H9 (cell line): ENCODE results near the gene ZMYND8. TPM values are rescaled to one million over a fixed set of nuclear protein-coding genes. Genes with fewer than 3 reads are reported as not detected.

ENCODE experiments used
- DNase-seq: peaks from one replicate; pipeline ENCODE4 v3.0.0-alpha.2; 2017
- H2AFZ ChIP-seq: one replicate; pipeline ENCODE4 v1.6.1; 2013; ENCODE audit warnings: mild to moderate bottlenecking, low read length, control low read depth, moderate library complexity
- H2AK5ac ChIP-seq: 2 replicates; pipeline ENCODE4 v1.6.1; 2013; ENCODE audit warnings: low read length, control low read depth, mixed read lengths; ENCODE audit not compliant: insufficient read length
- H2BK120ac ChIP-seq: one replicate; pipeline ENCODE4 v1.6.1; 2013; ENCODE audit warnings: low read depth, mild to moderate bottlenecking, low read length, control low read depth, inconsistent platforms; ENCODE audit not compliant: poor library complexity, severe bottlenecking
- H2BK12ac ChIP-seq: 2 replicates; pipeline ENCODE4 v1.6.1; 2013; ENCODE audit warnings: low read length, control low read depth, mixed read lengths, low read depth; ENCODE audit not compliant: insufficient read length
- H2BK15ac ChIP-seq: 2 replicates; pipeline ENCODE4 v1.6.1; 2013; ENCODE audit warnings: low read depth, low read length, control low read depth
- H2BK20ac ChIP-seq: one replicate; pipeline ENCODE4 v1.6.1; 2013; ENCODE audit warnings: low read depth, mild to moderate bottlenecking, low read length, control low read depth, inconsistent platforms; ENCODE audit not compliant: poor library complexity, severe bottlenecking
- H2BK5ac ChIP-seq: 2 replicates; pipeline ENCODE4 v1.6.1; 2013; ENCODE audit warnings: low read length, control low read depth, mixed read lengths; ENCODE audit not compliant: insufficient read length
- H3K14ac ChIP-seq: 2 replicates; pipeline ENCODE4 v1.6.1; 2013; ENCODE audit warnings: low read length, control low read depth; ENCODE audit not compliant: insufficient read depth
- H3K18ac ChIP-seq: 2 replicates; pipeline ENCODE4 v1.6.1; 2013; ENCODE audit warnings: low read depth, mild to moderate bottlenecking, mixed read lengths, low read length, control low read depth; ENCODE audit not compliant: insufficient read length
- H3K23ac ChIP-seq: 2 replicates; pipeline ENCODE4 v1.6.1; 2013; ENCODE audit warnings: low read length, control low read depth, mixed read lengths, low read depth; ENCODE audit not compliant: insufficient read length
- H3K23me2 ChIP-seq: 2 replicates; pipeline ENCODE4 v1.6.1; 2013; ENCODE audit warnings: low read depth, mild to moderate bottlenecking, mixed read lengths, low read length, control low read depth; ENCODE audit not compliant: insufficient read length, poor library complexity, severe bottlenecking
- H3K27ac ChIP-seq: 2 replicates; pipeline ENCODE4 v1.5.1; 2013; ENCODE audit warnings: low read length, control low read depth, mixed read lengths, low read depth; ENCODE audit not compliant: insufficient read length
- H3K27me3 ChIP-seq: 2 replicates; pipeline ENCODE4 v1.6.1; 2013; ENCODE audit warnings: low read length, control low read depth, inconsistent platforms; ENCODE audit not compliant: insufficient read depth
- H3K4ac ChIP-seq: 2 replicates; pipeline ENCODE4 v1.6.1; 2013; ENCODE audit warnings: low read depth, mild to moderate bottlenecking, control low read depth, inconsistent platforms, low read length, moderate library complexity
- H3K4me1 ChIP-seq: 2 replicates; pipeline ENCODE4 v1.6.1; 2013; ENCODE audit warnings: low read length, control low read depth, inconsistent platforms; ENCODE audit not compliant: insufficient read depth
- H3K4me2 ChIP-seq: 2 replicates; pipeline ENCODE4 v1.6.1; 2013; ENCODE audit warnings: low read length, control low read depth, mixed read lengths; ENCODE audit not compliant: insufficient read length, insufficient read depth
- H3K56ac ChIP-seq: 2 replicates; pipeline ENCODE4 v1.6.1; 2013; ENCODE audit warnings: low read depth, mild to moderate bottlenecking, mixed read lengths, low read length, control low read depth; ENCODE audit not compliant: insufficient read length
- H3K79me1 ChIP-seq: 2 replicates; pipeline ENCODE4 v1.6.1; 2013; ENCODE audit warnings: low read depth, mild to moderate bottlenecking, moderate library complexity, low read length, control low read depth, inconsistent platforms; ENCODE audit not compliant: insufficient read depth, poor library complexity, severe bottlenecking
- H3K79me2 ChIP-seq: 2 replicates; pipeline ENCODE4 v1.6.1; 2013; ENCODE audit warnings: low read length, control low read depth, inconsistent platforms; ENCODE audit not compliant: insufficient read depth
- H3K9ac ChIP-seq: 2 replicates; pipeline ENCODE4 v1.6.1; 2013; ENCODE audit warnings: low read length, control low read depth, mixed read lengths; ENCODE audit not compliant: insufficient read length; ENCODE audit errors: extremely low read depth
- H3K9me3 ChIP-seq: one replicate; pipeline ENCODE4 v1.6.1; 2013; ENCODE audit warnings: low read depth, low read length, inconsistent platforms; ENCODE audit not compliant: control insufficient read depth
- H3T11ph ChIP-seq: one replicate; pipeline ENCODE4 v1.6.1; 2013; ENCODE audit warnings: mild to moderate bottlenecking, low read length, control low read depth, inconsistent platforms
- H4K20me1 ChIP-seq: one replicate; pipeline ENCODE4 v1.6.1; 2013; ENCODE audit not compliant: control insufficient read depth, insufficient read length, insufficient read depth
- H4K5ac ChIP-seq: 2 replicates; pipeline ENCODE4 v1.6.1; 2013; ENCODE audit warnings: low read depth, mild to moderate bottlenecking, mixed read lengths, low read length, control low read depth; ENCODE audit not compliant: insufficient read length
- H4K8ac ChIP-seq: replicated peaks from 2 replicates; pipeline ENCODE4 v1.6.1; 2013; ENCODE audit warnings: low read length, control low read depth, mixed read lengths, low read depth; ENCODE audit not compliant: insufficient read length
- H4K91ac ChIP-seq: 2 replicates; pipeline ENCODE4 v1.6.1; 2013; ENCODE audit warnings: low read depth, mild to moderate bottlenecking, moderate library complexity, mixed read lengths, low read length, control low read depth; ENCODE audit not compliant: insufficient read length
- H3K27ac Mint-ChIP-seq, 3 experiments: 2 replicates in 2 of 3; 3 replicates in 1 of 3; pipeline ENCODE4 v1.8.0; 2020 to 2021; ENCODE audit warnings: mixed read lengths in 3 of 3, mild to moderate bottlenecking in 1 of 3, moderate library complexity in 1 of 3
- H3K27me3 Mint-ChIP-seq: 2 replicates; pipeline ENCODE4 v1.8.0; 2021; ENCODE audit warnings: low read depth, mild to moderate bottlenecking, moderate library complexity, mixed read lengths
- H3K36me3 Mint-ChIP-seq, 3 experiments: 2 replicates in 2 of 3; 3 replicates in 1 of 3; pipeline ENCODE4 v1.8.0; 2020 to 2021; ENCODE audit warnings: low read depth in 3 of 3, mixed read lengths in 3 of 3; ENCODE audit not compliant: insufficient read depth in 1 of 3
- H3K4me1 Mint-ChIP-seq, 2 experiments: 2 replicates each; pipeline ENCODE4 v1.8.0; 2020; ENCODE audit warnings: mixed read lengths in 2 of 2
- H3K4me3 Mint-ChIP-seq, 2 experiments: 2 replicates in 1 of 2; 3 replicates in 1 of 2; pipeline ENCODE4 v1.8.0; 2020 to 2021; ENCODE audit warnings: mild to moderate bottlenecking in 2 of 2, mixed read lengths in 2 of 2, moderate library complexity in 1 of 2
- H3K9me3 Mint-ChIP-seq, 2 experiments: 2 replicates in 1 of 2; 3 replicates in 1 of 2; pipeline ENCODE4 v1.8.0; 2020; ENCODE audit warnings: mild to moderate bottlenecking in 2 of 2, mixed read lengths in 2 of 2, moderate library complexity in 1 of 2
- CTCF ChIP-seq: fragments of 200-600 bp; sonication (generic); conservative IDR thresholded peaks from 3 replicates; pipeline ENCODE4 v1.8.0; 2021; ENCODE audit warnings: antibody characterized with exemption, mild to moderate bottlenecking
- WGBS: extraction: QIAGEN DNeasy Blood & Tissue Kit; methylation state at CpG from one replicate; pipeline ENCODE4 v1.1.7; 2013; ENCODE audit warnings: missing lambda C conversion rate, low lambda C conversion rate, mixed read lengths; ENCODE audit not compliant: insufficient read length; ENCODE audit errors: extremely low coverage; 5-methylcytosine and 5-hydroxymethylcytosine counted together
- total RNA-seq: library from RNA; stranded (reverse); gene quantifications from 2 replicates; pipeline ENCODE4 v1.2.1, GENCODE V29; 2021

The ZMYND8 gene
- total RNA-seq, 1 experiment from 2014 or later, result 158 TPM

GRCh38 chr20:47347661-47348435 lies 8.7 kb downstream of the ZMYND8 start:
- no peak overlapping the region for H2BK120ac ChIP-seq
- no peak overlapping the region for H4K8ac ChIP-seq
- peak overlapping the region; percentile 30 to 61; a peak in 3 of 5 replicates for H3K4me3 Mint-ChIP-seq
- no peak overlapping the region; a peak in 5 of 7 replicates for H3K27ac Mint-ChIP-seq
- H3K23me2 ChIP-seq, result no peaks in the 10 kb centered on the region
- peak overlapping the region; percentile 75 for H2BK5ac ChIP-seq
- no peaks in the 10 kb centered on the region for H3K27me3 Mint-ChIP-seq
- H3K56ac ChIP-seq, result no peak overlapping the region
- peaks cover 34 to 50% (median 40%) of the 10 kb centered on the region in 3 experiments for H3K36me3 Mint-ChIP-seq
- no peak overlapping the region for H3K4me2 ChIP-seq
- H2AK5ac ChIP-seq, result no peak overlapping the region
- H4K5ac ChIP-seq, result no peak overlapping the region
- no peak overlapping the region for H2BK15ac ChIP-seq
- H3K9me3 ChIP-seq, result no peaks in the 10 kb centered on the region
- no peak overlapping the region for H3K14ac ChIP-seq
- H3K4me1 Mint-ChIP-seq, result peaks cover 8 to 15% of the 10 kb centered on the region in 2 experiments
- H3K4me1 ChIP-seq, result peaks cover 39% of the 10 kb centered on the region
- peak overlapping the region; percentile 71 for H2BK12ac ChIP-seq
- no peak for TF ChIP-seq CTCF
- H3T11ph ChIP-seq, result no peak overlapping the region
- no CpG with 5 or more reads among the region's 4 CpGs for WGBS
- no peak for DNase-seq
- no peak overlapping the region for H3K23ac ChIP-seq
- H3K79me1 ChIP-seq, result peaks cover 8% of the 10 kb centered on the region
- H3K79me2 ChIP-seq, result peaks cover 80% of the 10 kb centered on the region; the same call in 1 of the 2 replicates
- no peaks in the 10 kb centered on the region for H3K9me3 Mint-ChIP-seq
- peak overlapping the region; percentile 56 for H4K91ac ChIP-seq
- no peak overlapping the region for H3K18ac ChIP-seq
- peak overlapping the region; percentile 24 for H3K27ac ChIP-seq
- no peaks in the 10 kb centered on the region for H3K27me3 ChIP-seq
- H2BK20ac ChIP-seq, result no peak overlapping the region
- no peak overlapping the region for H2AFZ ChIP-seq
- H3K4ac ChIP-seq, result no peak overlapping the region
- H3K9ac ChIP-seq, result no peak overlapping the region
- no peaks in the 10 kb centered on the region for H4K20me1 ChIP-seq
